Peyer's patch (tissue), 4 donors: ENCODE measurements around the gene EIF3I. TPM values are rescaled to one million over a fixed set of nuclear protein-coding genes. Genes with fewer than 3 reads are reported as not detected.

Experiments used
- DNase-seq, 3 donors: peaks; one replicate each; pipeline ENCODE4 v3.0.0-alpha.2; 2017 to 2019
- H3K27ac ChIP-seq, 4 donors: fragments of 200-600 bp; sonication (generic); one replicate each; pipeline ENCODE4 v1.5.1; 2016 to 2019
- H3K27me3 ChIP-seq, 2 donors: fragments of 200-600 bp; sonication (generic); one replicate each; pipeline ENCODE4 v1.5.1; 2019
- H3K36me3 ChIP-seq, 3 donors: fragments of 200-600 bp; sonication (generic); one replicate each; pipeline ENCODE4 v1.5.1; 2016 to 2019
- H3K4me1 ChIP-seq, 4 donors: fragments of 200-600 bp; sonication (generic); one replicate each; pipeline ENCODE4 v1.5.1; 2016 to 2019
- H3K4me3 ChIP-seq, 4 donors: fragments of 200-600 bp; sonication (generic); 1 replicate in 3 of 4; 2 replicates in 1 of 4; pipeline ENCODE4 v1.5.1; 2016 to 2019; ENCODE audit warnings: mild to moderate bottlenecking in 1 of 4
- H3K9me3 ChIP-seq, 4 donors: fragments of 200-600 bp; sonication (generic); one replicate each; pipeline ENCODE4 v1.5.1; 2016 to 2019; ENCODE audit warnings: mild to moderate bottlenecking in 1 of 4
- CTCF ChIP-seq, 6 experiments: fragments of 450-650 bp in 4 of 6; fragments of 200-600 bp in 2 of 6; sonication (generic) in 1 of 6; IDR thresholded peaks; one replicate each; pipeline ENCODE4 v1.5.1; 2017 to 2019; ENCODE audit warnings: antibody characterized with exemption in 6 of 6, mild to moderate bottlenecking in 3 of 6, moderate library complexity in 1 of 6
- POLR2A ChIP-seq, 2 donors: fragments of 450-650 bp; IDR thresholded peaks; one replicate each; pipeline ENCODE4 v1.5.1; 2017; ENCODE audit warnings: antibody characterized with exemption in 2 of 2, mild to moderate bottlenecking in 2 of 2, moderate library complexity in 2 of 2
- total RNA-seq, 4 donors: library from RNA; depleted of rRNA; stranded (reverse); fragments of >200 nt; gene quantifications; one replicate each; pipeline ENCODE4 v1.1.0, GENCODE V29; 2016

Gene EIF3I
- total RNA-seq, 4 donors from 2014 or later, result 76.1 to 105 (median 84.7) TPM

DNA sequence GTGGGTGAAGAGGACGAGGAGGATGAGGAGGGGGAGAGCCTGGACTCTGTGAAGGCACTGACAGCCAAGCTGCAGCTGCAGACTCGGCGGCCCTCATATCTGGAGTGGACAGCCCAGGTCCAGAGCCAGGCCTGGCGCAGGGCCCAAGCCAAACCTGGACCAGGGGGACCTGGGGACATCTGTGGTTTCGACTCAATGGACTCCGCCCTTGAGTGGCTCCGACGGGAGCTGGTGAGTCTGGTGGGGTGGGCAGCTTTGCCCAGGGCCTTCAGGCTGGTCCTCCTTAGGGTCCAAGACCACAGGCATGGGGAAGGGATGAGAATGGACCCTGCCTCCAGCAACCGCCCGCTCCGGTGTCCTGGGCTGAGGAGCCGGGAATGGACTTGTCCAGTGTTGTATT is 25.2 kb downstream of the EIF3I start:
- TF ChIP-seq POLR2A (IDR thresholded peaks at IDR 0.05) (no peak), CTCF (IDR thresholded peaks at IDR 0.05) (no peak)

GRCh38 chr1:32247983-32248889 is 26.0 kb downstream of the EIF3I start:
- no peaks in the 10 kb centered on the region for H3K36me3 ChIP-seq
- peak; percentile 89 to 96 (median 96) for DNase-seq
- no peaks in the 10 kb centered on the region for H3K9me3 ChIP-seq
- H3K4me3 ChIP-seq, result peak overlapping the region; percentile 3 to 39 (median 25)
- H3K4me1 ChIP-seq, result peaks cover 0 to 44% (median 20%) of the 10 kb centered on the region in 4 donors
- peak overlapping the region; percentile 66 to 94 (median 85) for H3K27ac ChIP-seq
- no peak for TF ChIP-seq POLR2A (IDR thresholded peaks at IDR 0.05)
- TF ChIP-seq CTCF (IDR thresholded peaks at IDR 0.05), result peak; percentile 78 to 94 (median 88)
- no peaks in the 10 kb centered on the region for H3K27me3 ChIP-seq

More for the DNA sequence above, 25.2 kb downstream of the EIF3I start:
- H3K27ac ChIP-seq, result peak overlapping the region; percentile 66 to 94 (median 85)
- no peak overlapping the region for H3K4me3 ChIP-seq
- DNase-seq, result no peak
- H3K4me1 ChIP-seq, result peaks cover 0 to 42% (median 23%) of the 10 kb centered on the region in 4 donors
- no peaks in the 10 kb centered on the region for H3K36me3 ChIP-seq
- no peaks in the 10 kb centered on the region for H3K27me3 ChIP-seq
- H3K9me3 ChIP-seq, result no peaks in the 10 kb centered on the region

- no peak for TF ChIP-seq POLR2A (IDR thresholded peaks at IDR 0.05)
These were observed 27.8 kb downstream of the EIF3I start for GRCh38 chr1:32249831-32250525.

GRCh38 chr1:32250893-32251716 is 28.9 kb downstream of the EIF3I start, which contains the start of gene LCK:
Gene LCK, plus strand, starts transcription at chr1:32251265. Its CDS starts 23,065 bp downstream, at chr1:32274330.
- DNase-seq, result peak in 2 of 3 donors; percentile 76 to 87
- peaks cover 0 to 53% (median 24%) of the 10 kb centered on the region in 4 donors for H3K4me1 ChIP-seq
- H3K4me3 ChIP-seq, result peak within 1 kb of the TSS; percentile 27 to 50 (median 37)
- no peaks in the 10 kb centered on the region for H3K27me3 ChIP-seq
- no peaks in the 10 kb centered on the region for H3K36me3 ChIP-seq
- TF ChIP-seq POLR2A (IDR thresholded peaks at IDR 0.05) (peak in 1 of 2 donors; percentile 19), CTCF (IDR thresholded peaks at IDR 0.05) (no peak)
- H3K9me3 ChIP-seq, result no peaks in the 10 kb centered on the region
- peak within 1 kb of the TSS; percentile 83 to 94 (median 85) for H3K27ac ChIP-seq

More at GRCh38 chr1:32249831-32250525, 27.8 kb downstream of the EIF3I start:
- no peaks in the 10 kb centered on the region for H3K9me3 ChIP-seq
- no peaks in the 10 kb centered on the region for H3K36me3 ChIP-seq
- H3K27ac ChIP-seq, result peak overlapping the region; percentile 83 to 94 (median 85)
- H3K4me1 ChIP-seq, result peaks cover 0 to 53% (median 22%) of the 10 kb centered on the region in 4 donors
- peak in 2 of 3 donors; percentile 96 for DNase-seq
- H3K4me3 ChIP-seq, result peak overlapping the region in 1 of 4 donors; percentile 50
- no peaks in the 10 kb centered on the region for H3K27me3 ChIP-seq

GRCh38 chr1:32255072-32256071 is 33.2 kb downstream of the EIF3I start:
- Histone ChIP-seq H3K4me1 (peaks cover 0 to 28% (median 12%) of the 10 kb centered on the region in 4 donors), H3K27me3 (no peaks in the 10 kb centered on the region), H3K9me3 (no peaks in the 10 kb centered on the region), H3K36me3 (no peaks in the 10 kb centered on the region), H3K27ac (peak overlapping the region; percentile 20 to 94 (median 65)), H3K4me3 (peak overlapping the region in 3 of 4 donors; percentile 7 to 50 (median 27))
- no peak for TF ChIP-seq CTCF (IDR thresholded peaks at IDR 0.05)
- peak in 2 of 3 donors; percentile 57 to 67 for DNase-seq
